Loucy (cell line): ENCODE results near the gene HYI.

ENCODE experiments used
- EZH2phosphoT487 ChIP-seq: fragments of 200-600 bp; IDR thresholded peaks from 2 replicates; pipeline ENCODE4 v1.6.1; 2018; ENCODE audit warnings: antibody characterized with exemption, mild to moderate bottlenecking, moderate library complexity, borderline replicate concordance
- TF ChIP-seq, protein P1 (sequence below): fragments of 200-600 bp; sonication (generic); conservative IDR thresholded peaks from 2 replicates; pipeline ENCODE4 v1.5.1; 2014; ENCODE audit warnings: mild to moderate bottlenecking, antibody characterized with exemption, low read length

DNA sequence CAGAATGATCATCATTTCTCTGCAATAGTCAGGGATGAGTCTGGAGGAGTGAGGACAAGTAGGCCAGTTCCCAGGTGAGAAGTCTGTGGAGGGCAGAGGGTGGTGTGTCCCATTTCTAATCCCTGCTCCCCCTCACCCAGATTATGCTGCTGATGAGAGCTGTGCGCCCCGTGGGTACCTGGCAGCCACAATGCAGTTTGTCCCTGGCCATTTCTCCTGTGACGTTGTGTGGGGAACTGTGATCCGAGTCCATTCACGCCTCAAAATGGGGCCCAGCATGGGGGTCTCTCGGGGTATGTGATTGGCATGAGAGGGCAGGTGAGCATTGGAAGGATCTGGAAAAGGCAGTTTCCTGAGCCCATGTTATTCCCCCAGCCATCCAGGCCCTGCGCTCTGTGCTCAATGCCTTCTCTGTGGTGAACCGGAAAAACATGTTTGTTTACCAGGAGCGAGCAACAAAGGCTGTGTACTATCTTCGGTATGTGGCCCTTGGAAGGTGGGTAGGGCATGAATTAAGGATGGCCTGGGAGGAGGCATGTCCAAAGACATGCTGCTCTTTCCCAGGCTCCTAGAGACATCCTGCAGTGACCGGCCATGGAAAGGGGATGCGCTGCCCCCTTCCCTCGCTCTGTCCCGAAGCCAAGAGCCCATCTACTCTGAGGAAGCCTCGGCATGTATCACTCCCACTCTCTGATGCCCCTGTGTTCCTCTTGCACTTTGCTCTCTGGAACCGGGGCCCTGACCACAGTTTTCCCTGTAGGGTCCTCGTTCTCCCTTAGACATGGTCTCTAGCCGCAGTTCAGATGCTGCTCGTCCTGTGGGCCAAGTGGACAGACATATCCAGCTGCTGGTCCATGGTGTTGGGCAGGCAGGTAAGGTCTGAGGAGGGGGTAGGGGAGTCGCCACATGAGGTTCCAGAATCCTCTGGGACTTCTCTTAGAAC, 16.4 kb downstream of the HYI start:
- TF ChIP-seq, protein P1, sequence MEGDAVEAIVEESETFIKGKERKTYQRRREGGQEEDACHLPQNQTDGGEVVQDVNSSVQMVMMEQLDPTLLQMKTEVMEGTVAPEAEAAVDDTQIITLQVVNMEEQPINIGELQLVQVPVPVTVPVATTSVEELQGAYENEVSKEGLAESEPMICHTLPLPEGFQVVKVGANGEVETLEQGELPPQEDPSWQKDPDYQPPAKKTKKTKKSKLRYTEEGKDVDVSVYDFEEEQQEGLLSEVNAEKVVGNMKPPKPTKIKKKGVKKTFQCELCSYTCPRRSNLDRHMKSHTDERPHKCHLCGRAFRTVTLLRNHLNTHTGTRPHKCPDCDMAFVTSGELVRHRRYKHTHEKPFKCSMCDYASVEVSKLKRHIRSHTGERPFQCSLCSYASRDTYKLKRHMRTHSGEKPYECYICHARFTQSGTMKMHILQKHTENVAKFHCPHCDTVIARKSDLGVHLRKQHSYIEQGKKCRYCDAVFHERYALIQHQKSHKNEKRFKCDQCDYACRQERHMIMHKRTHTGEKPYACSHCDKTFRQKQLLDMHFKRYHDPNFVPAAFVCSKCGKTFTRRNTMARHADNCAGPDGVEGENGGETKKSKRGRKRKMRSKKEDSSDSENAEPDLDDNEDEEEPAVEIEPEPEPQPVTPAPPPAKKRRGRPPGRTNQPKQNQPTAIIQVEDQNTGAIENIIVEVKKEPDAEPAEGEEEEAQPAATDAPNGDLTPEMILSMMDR = no peak
- TF ChIP-seq EZH2phosphoT487 = no peak
